ENCODE measurements around the gene MMS19.

DNA sequence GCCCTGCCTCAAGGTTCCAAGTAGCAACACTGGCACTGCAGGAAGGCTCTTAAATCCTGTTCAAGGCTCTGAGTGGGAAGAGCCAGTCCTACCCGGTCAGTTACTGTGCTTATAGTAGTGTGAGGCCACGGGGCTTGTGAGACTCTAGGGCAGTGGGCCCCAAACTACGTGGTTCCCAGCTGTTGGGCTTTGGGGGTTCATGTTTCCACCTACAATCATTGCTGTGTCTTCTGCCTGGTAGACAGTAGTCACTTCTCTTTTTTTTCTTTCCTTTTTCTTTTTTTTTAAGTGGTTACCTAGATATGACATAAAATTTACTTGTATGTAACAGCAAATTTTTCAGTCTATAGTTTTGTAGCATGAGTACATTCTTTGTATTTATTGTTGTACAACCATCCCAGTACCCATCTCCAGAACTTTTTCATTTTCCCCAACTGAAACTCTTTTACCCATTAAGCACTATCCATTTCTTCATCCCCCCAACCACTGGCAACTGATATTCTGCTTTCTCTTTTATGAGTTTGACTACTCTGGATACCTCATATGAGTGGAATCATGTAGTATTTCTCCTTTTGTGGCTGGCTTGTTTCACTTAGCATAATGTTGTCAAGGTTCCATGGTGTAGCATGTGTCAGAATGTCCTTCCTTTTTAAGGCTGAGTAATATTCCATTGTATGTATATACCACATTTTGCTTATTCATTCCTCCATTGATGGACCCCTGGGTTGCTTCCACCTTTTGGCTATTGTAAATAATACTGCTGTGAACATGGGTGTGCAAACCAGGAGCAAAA is 8.2 kb upstream of the MMS19 start:
- TF ChIP-seq CTCF (IDR thresholded peaks at IDR 0.05): no peak
- no peak for TF ChIP-seq POLR2A (IDR thresholded peaks at IDR 0.05)

Measured in thyroid gland (tissue), 4 donors.